ENCODE measurements around the gene BAIAP2L2. TPM values are rescaled to one million over a fixed set of nuclear protein-coding genes. Genes with fewer than 3 reads are reported as not detected.

BAIAP2L2 gene
- polyA plus RNA-seq, 1 donor from 2014 or later, result 2.3 TPM

- Histone ChIP-seq H3K9me3 (ENCODE audit: low read length) (no peaks in the 10 kb centered on the region), H3K79me2 (replicated peaks; ENCODE audit: insufficient read depth, low read length) (no peaks in the 10 kb centered on the region), H4K20me1 (ENCODE audit: insufficient read depth) (no peaks in the 10 kb centered on the region), H3F3A (ENCODE audit: insufficient read depth, low read length, poor library complexity, severe bottlenecking) (no peaks in the 10 kb centered on the region), H3K9me2 (ENCODE audit: insufficient read depth, low read length) (no peaks in the 10 kb centered on the region), H2AFZ (ENCODE audit: low read depth, low read length) (no peak overlapping the region), H3K36me3 (ENCODE audit: insufficient read depth, low read length) (no peaks in the 10 kb centered on the region), H3K4me2 (ENCODE audit: low read length) (no peak overlapping the region), H3K4me3 (ENCODE audit: low read length) (no peak overlapping the region), H3K27me3 (ENCODE audit: insufficient read depth, low read depth, low read length) (no peaks in the 10 kb centered on the region), H3K27ac (ENCODE audit: low read length) (no peak overlapping the region), H3K9ac (ENCODE audit: low read length) (no peak overlapping the region)
- TF ChIP-seq SMC3 (conservative IDR thresholded peaks at IDR 0.05; ENCODE audit: poor library complexity) (no peak), CTCF (IDR thresholded peaks at IDR 0.05; ENCODE audit: poor library complexity, severe bottlenecking) (no peak), EP300 (conservative IDR thresholded peaks at IDR 0.05; ENCODE audit: poor library complexity, severe bottlenecking) (no peak), RAD21 (conservative IDR thresholded peaks at IDR 0.05) (no peak), POLR2AphosphoS5 (IDR thresholded peaks at IDR 0.05) (no peak), TAF1 (IDR thresholded peaks at IDR 0.05; ENCODE audit: low read depth) (no peak), MXI1 (conservative IDR thresholded peaks at IDR 0.05; ENCODE audit: poor library complexity, severe bottlenecking) (no peak), EZH2 (IDR thresholded peaks at IDR 0.05; ENCODE audit: borderline replicate concordance, insufficient read depth, low read length, poor library complexity, severe bottlenecking) (no peak)
- TF ChIP-seq, protein P1, sequence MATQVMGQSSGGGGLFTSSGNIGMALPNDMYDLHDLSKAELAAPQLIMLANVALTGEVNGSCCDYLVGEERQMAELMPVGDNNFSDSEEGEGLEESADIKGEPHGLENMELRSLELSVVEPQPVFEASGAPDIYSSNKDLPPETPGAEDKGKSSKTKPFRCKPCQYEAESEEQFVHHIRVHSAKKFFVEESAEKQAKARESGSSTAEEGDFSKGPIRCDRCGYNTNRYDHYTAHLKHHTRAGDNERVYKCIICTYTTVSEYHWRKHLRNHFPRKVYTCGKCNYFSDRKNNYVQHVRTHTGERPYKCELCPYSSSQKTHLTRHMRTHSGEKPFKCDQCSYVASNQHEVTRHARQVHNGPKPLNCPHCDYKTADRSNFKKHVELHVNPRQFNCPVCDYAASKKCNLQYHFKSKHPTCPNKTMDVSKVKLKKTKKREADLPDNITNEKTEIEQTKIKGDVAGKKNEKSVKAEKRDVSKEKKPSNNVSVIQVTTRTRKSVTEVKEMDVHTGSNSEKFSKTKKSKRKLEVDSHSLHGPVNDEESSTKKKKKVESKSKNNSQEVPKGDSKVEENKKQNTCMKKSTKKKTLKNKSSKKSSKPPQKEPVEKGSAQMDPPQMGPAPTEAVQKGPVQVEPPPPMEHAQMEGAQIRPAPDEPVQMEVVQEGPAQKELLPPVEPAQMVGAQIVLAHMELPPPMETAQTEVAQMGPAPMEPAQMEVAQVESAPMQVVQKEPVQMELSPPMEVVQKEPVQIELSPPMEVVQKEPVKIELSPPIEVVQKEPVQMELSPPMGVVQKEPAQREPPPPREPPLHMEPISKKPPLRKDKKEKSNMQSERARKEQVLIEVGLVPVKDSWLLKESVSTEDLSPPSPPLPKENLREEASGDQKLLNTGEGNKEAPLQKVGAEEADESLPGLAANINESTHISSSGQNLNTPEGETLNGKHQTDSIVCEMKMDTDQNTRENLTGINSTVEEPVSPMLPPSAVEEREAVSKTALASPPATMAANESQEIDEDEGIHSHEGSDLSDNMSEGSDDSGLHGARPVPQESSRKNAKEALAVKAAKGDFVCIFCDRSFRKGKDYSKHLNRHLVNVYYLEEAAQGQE (IDR thresholded peaks at IDR 0.05; ENCODE audit: borderline replicate concordance), result no peak
Observed at GRCh38 chr22:38109371-38110001, 998 bp downstream of the BAIAP2L2 start.

DNA sequence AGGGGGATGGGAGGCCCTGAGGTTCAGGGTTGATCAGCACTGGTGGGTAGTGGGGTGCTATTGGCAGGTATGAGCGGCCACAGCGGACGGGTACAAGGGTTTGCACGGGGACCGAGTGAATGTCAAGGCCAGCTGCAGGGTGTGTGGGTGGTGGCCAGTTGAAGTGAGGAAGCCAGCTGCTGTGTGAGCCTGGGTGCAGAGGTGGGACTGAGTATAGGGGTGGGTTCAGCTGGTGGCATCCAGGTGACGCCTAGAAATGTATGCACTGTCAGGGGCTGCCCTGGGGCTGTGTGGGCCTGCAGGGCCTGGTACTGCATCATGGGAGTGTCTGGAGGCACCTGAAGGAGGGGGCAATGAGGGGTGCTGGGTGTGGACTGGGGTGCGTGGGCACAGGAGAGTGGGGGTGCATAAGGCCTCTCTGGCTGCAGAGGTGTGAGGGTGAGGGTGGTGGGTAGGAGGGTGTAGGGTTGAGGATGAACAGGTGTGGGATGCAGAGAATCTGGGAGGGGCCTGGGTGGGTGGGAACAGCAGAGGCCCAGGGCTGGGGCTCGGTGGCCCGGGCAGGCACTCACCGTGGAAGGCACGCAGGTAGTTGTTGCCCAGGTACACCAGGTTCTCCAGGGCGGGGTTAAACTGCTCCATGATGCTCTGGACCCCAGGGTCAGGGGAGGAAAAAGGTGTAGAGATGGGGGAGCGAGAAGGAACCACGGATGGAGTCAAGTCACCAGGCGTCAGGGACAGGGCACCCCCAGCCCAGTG, 1.7 kb downstream of the BAIAP2L2 start:
- H3K79me2 ChIP-seq (replicated peaks; ENCODE audit: insufficient read depth, low read length), result no peaks in the 10 kb centered on the region
- H2AFZ ChIP-seq (ENCODE audit: low read depth, low read length), result no peak overlapping the region
- no peaks in the 10 kb centered on the region for H3F3A ChIP-seq (ENCODE audit: insufficient read depth, low read length, poor library complexity, severe bottlenecking)
- H3K4me2 ChIP-seq (ENCODE audit: low read length), result no peak overlapping the region
- no peaks in the 10 kb centered on the region for H3K27me3 ChIP-seq (ENCODE audit: insufficient read depth, low read depth, low read length)
- no peak overlapping the region for H3K9ac ChIP-seq (ENCODE audit: low read length)
- TF ChIP-seq CTCF (IDR thresholded peaks at IDR 0.05; ENCODE audit: poor library complexity, severe bottlenecking) (no peak), RAD21 (conservative IDR thresholded peaks at IDR 0.05) (no peak), MXI1 (conservative IDR thresholded peaks at IDR 0.05; ENCODE audit: poor library complexity, severe bottlenecking) (no peak), EP300 (conservative IDR thresholded peaks at IDR 0.05; ENCODE audit: poor library complexity, severe bottlenecking) (no peak), SMC3 (conservative IDR thresholded peaks at IDR 0.05; ENCODE audit: poor library complexity) (no peak), POLR2AphosphoS5 (IDR thresholded peaks at IDR 0.05) (no peak)
- TF ChIP-seq, protein P1 (IDR thresholded peaks at IDR 0.05; ENCODE audit: borderline replicate concordance), result no peak
- no peaks in the 10 kb centered on the region for H3K36me3 ChIP-seq (ENCODE audit: insufficient read depth, low read length)
- no peaks in the 10 kb centered on the region for H4K20me1 ChIP-seq (ENCODE audit: insufficient read depth)
- no peaks in the 10 kb centered on the region for H3K9me3 ChIP-seq (ENCODE audit: low read length)
- no peak overlapping the region for H3K27ac ChIP-seq (ENCODE audit: low read length)
- H3K4me3 ChIP-seq (ENCODE audit: low read length), result no peak overlapping the region
- no peaks in the 10 kb centered on the region for H3K9me2 ChIP-seq (ENCODE audit: insufficient read depth, low read length)

Data from neural cell (in vitro differentiated cells).